ENCODE measurements around the gene DBR1. TPM values are rescaled to one million over a fixed set of nuclear protein-coding genes. Genes with fewer than 3 reads are reported as not detected.
A peak's percentile ranks its signal among the peaks of the same experiment; 100 is the strongest.

Gene DBR1
- total and polyA plus RNA-seq, 2 of the 13 experiments (the other 11 are each of a cell fraction or from before 2014, with no cell fraction given) = 6.4 to 16.7 TPM

DNA sequence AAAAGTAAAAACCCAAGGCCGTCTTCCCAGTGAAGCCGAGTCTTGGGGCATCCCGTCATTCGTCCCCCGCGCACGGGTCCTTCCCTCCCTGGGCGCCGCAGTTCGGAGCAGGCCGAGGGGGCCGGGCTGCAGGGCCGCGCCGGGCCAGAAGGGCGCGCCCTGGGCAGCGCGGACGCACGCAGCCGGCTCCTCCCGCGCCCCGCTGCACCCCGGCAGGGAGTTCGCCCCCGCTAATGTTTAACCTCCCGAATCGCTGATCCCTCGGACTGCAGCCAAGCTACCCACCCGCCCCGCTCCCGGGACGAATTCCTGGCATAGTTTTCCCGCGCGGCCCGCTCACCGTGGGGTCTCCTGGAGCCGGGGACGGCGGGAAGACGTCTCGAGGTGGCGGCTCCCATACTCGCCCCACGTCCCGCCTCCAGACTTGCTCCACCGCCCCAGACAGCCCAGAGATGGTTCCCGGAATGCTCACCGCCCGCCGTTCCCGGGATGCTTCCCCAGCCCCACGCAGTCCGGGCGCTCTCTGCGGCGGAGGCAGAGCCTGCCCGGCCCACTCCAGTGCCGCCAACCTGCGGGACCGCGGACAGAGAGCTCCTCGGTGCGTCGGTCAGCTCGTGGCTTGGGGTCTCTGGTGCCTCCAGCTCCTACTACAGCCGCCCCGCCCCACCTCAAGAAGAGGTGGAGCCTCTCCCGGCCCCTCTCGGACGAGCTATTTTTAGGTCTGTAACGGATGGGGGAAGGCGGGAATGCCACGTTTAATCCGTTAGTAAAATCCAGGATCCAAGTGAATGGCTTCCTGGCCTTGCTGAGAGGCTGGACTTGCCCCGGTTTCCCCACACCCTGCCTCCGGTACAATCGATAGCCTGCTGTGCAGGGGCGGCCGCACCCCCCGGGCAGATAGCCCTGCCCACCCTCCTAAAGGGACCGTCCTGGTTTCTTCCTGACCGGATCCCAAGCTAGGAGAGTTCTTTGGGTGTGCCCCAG lies 59.4 kb downstream of the DBR1 start, which contains the start of gene DZIP1L (continued):
- TF ChIP-seq, protein P1, sequence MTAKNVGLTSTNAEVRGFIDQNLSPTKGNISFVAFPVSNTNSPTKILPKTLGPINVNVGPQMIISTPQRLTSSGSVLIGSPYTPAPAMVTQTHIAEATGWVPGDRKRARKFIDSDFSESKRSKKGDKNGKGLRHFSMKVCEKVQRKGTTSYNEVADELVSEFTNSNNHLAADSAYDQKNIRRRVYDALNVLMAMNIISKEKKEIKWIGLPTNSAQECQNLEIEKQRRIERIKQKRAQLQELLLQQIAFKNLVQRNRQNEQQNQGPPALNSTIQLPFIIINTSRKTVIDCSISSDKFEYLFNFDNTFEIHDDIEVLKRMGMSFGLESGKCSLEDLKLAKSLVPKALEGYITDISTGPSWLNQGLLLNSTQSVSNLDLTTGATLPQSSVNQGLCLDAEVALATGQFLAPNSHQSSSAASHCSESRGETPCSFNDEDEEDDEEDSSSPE (CRISPR knock-in tag; IDR thresholded peaks at IDR 0.05) = peak; percentile 1; the same call in 1 of the 2 replicates
- TF ChIP-seq PITX1 (CRISPR knock-in tag; IDR thresholded peaks at IDR 0.05) (no peak), ARNTL (CRISPR knock-in tag; IDR thresholded peaks at IDR 0.05) (no peak), TCF12 (IDR thresholded peaks at IDR 0.05) (no peak), TCF12 (CRISPR knock-in tag; IDR thresholded peaks at IDR 0.05) (no peak), RARA (CRISPR knock-in tag; IDR thresholded peaks at IDR 0.05) (no peak), MED13 (CRISPR knock-in tag; IDR thresholded peaks at IDR 0.05) (no peak), NFYC (CRISPR knock-in tag; IDR thresholded peaks at IDR 0.05) (no peak), KLF12 (CRISPR knock-in tag; IDR thresholded peaks at IDR 0.05; ENCODE audit: borderline replicate concordance) (no peak; the same call in 1 of the 2 replicates), ZNF883 (CRISPR knock-in tag; IDR thresholded peaks at IDR 0.05; ENCODE audit: not compliant biosample characterization) (peak; percentile 42), RFXANK (CRISPR knock-in tag; IDR thresholded peaks at IDR 0.05) (no peak), BCL6 (CRISPR knock-in tag; IDR thresholded peaks at IDR 0.05) (no peak), ZNF552 (CRISPR knock-in tag; IDR thresholded peaks at IDR 0.05; ENCODE audit: borderline replicate concordance) (0 out of 2 replicates have a peak, but pooled peaks have one; percentile 19), ZNF775 (CRISPR knock-in tag; IDR thresholded peaks at IDR 0.05; ENCODE audit: borderline replicate concordance) (no peak), ZNF326 (CRISPR knock-in tag; IDR thresholded peaks at IDR 0.05; ENCODE audit: borderline replicate concordance) (no peak)
- TF ChIP-seq, protein P2, sequence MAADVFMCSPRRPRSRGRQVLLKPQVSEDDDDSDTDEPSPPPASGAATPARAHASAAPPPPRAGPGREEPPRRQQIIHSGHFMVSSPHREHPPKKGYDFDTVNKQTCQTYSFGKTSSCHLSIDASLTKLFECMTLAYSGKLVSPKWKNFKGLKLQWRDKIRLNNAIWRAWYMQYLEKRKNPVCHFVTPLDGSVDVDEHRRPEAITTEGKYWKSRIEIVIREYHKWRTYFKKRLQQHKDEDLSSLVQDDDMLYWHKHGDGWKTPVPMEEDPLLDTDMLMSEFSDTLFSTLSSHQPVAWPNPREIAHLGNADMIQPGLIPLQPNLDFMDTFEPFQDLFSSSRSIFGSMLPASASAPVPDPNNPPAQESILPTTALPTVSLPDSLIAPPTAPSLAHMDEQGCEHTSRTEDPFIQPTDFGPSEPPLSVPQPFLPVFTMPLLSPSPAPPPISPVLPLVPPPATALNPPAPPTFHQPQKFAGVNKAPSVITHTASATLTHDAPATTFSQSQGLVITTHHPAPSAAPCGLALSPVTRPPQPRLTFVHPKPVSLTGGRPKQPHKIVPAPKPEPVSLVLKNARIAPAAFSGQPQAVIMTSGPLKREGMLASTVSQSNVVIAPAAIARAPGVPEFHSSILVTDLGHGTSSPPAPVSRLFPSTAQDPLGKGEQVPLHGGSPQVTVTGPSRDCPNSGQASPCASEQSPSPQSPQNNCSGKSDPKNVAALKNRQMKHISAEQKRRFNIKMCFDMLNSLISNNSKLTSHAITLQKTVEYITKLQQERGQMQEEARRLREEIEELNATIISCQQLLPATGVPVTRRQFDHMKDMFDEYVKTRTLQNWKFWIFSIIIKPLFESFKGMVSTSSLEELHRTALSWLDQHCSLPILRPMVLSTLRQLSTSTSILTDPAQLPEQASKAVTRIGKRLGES (CRISPR knock-in tag; IDR thresholded peaks at IDR 0.05; ENCODE audit: borderline replicate concordance) = no peak
- TF ChIP-seq, protein P3, sequence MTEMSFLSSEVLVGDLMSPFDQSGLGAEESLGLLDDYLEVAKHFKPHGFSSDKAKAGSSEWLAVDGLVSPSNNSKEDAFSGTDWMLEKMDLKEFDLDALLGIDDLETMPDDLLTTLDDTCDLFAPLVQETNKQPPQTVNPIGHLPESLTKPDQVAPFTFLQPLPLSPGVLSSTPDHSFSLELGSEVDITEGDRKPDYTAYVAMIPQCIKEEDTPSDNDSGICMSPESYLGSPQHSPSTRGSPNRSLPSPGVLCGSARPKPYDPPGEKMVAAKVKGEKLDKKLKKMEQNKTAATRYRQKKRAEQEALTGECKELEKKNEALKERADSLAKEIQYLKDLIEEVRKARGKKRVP (CRISPR knock-in tag; IDR thresholded peaks at IDR 0.05) = 0 out of 4 replicates have a peak, but pooled peaks of 1 of the 2 experiments have one; percentile 23
- TF ChIP-seq, protein P4, sequence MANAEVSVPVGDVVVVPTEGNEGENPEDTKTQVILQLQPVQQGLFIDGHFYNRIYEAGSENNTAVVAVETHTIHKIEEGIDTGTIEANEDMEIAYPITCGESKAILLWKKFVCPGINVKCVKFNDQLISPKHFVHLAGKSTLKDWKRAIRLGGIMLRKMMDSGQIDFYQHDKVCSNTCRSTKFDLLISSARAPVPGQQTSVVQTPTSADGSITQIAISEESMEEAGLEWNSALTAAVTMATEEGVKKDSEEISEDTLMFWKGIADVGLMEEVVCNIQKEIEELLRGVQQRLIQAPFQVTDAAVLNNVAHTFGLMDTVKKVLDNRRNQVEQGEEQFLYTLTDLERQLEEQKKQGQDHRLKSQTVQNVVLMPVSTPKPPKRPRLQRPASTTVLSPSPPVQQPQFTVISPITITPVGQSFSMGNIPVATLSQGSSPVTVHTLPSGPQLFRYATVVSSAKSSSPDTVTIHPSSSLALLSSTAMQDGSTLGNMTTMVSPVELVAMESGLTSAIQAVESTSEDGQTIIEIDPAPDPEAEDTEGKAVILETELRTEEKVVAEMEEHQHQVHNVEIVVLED (CRISPR knock-in tag; IDR thresholded peaks at IDR 0.05; ENCODE audit: borderline replicate concordance) = 0 out of 2 replicates have a peak, but pooled peaks have one; percentile 14
